SKM-1 (cell line): ENCODE data around the gene OR10AD1.

Experiments used
- DNase-seq: peaks from one replicate; lab custom pipeline; 2025; ENCODE audit not compliant: unreplicated experiment; lab: John Stamatoyannopoulos, UW

The OR10AD1 gene

DNA sequence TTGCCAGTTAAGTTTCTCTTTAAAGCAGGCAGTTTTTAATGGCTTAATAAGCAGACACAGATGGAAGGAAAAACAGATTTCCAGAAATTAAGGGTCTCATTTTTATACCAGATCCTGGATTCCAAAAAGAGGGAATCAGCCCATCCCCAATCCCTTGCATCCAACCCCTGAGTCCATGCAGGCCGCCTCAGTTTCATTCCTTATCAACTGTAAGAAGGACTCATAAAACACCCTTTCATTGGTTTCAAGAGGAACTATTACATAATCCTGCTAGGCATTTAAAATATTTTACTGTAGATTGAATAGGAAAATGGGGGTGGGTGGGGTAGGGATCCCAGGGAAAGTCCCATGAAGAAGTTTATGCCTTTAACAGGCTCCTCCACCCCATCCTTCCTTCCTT is 10.2 kb downstream of the OR10AD1 start:
- DNase-seq: no peak

DNA sequence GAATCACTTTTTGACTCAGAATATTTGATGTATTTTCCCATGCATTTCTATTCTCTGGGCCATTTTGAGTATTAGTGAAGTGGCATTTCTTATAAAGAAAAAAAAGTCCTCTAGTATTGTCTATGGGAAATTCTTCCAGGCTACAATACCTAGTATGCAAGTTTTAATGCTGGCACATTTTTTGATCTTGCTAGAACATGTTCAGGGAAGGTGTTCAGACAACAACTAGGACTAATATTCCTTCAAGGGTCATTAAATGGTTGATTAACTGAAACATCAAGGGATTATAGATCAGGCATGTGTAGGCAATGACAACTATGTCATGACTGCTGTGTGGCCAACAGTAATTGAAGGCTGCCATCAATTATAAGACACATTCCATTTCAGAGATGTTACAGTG is 12.0 kb downstream of the OR10AD1 start:
- no peak for DNase-seq

DNA sequence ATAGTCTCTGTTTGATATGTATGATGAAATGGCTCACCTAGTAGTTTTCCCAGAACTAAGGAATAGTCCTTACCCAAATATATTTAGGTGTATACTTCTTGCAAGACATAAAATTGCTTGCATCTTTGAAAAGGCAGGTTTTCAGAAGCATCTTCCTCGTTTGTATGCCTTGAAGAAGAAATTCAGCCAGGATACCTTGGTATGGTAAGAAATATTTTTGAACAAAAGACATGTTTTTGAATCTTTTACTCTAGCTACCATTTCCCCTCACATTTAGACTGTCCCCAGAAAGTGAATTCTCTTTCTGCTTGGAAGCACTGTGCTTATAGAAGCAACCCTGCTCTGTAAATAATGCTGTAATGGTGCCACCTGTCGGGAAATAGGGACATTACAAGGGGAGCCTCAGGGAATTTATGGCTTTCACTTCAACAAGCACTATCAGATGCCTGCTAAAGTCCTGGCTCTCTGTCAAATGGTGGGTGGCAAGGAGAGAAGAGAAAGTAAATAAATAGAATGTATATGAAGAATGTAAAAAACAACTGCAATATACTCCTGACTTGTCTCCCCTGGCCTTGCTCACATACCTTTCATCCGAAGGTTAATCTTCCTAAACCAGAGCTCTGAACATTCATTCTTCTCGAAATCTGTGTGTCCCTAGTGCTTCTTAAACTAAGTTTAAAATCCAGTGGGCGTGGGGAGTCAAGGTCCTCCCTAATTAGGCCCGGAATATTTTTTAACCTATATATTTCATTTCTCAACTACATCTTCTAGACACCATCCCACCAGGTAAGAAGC is 13.6 kb downstream of the OR10AD1 start:
- DNase-seq: no peak

DNA sequence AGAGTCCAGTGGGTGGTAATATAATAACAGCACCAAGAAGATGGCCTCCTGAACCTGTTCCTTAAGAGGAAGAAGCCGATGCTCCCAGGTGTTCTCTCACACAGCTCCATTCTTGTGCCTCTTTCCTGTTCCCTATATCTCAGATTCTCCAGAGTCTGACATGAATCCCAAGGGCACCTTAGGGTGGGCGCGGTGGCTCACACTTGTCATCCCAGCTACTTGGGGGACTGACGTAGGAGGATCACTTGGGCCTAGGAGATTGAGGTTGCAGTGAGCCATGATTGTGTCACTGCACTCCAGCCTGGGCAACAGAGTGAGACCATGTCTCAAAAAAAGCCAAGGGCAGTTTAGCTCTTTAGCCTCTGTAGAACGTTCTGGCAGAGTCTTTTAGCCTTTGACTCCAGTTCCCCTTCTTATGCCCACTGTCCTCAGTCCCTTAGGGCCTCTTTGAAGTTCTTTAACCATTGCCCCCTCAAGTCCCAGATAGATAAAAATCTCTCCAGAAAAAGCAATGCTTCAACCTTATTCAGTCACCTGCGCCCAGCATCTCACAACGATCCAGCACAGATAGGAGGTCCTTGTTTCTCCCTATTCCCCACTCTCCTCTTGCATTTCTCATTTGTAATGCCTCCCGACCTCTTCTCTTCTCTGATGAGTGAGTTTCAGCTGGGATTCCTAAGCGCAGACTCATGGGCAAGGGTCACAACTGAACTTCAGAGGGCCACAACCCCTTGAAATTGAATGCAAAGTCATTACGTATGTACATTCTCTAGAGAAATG is 15.0 kb downstream of the OR10AD1 start:
- no peak for DNase-seq

DNA sequence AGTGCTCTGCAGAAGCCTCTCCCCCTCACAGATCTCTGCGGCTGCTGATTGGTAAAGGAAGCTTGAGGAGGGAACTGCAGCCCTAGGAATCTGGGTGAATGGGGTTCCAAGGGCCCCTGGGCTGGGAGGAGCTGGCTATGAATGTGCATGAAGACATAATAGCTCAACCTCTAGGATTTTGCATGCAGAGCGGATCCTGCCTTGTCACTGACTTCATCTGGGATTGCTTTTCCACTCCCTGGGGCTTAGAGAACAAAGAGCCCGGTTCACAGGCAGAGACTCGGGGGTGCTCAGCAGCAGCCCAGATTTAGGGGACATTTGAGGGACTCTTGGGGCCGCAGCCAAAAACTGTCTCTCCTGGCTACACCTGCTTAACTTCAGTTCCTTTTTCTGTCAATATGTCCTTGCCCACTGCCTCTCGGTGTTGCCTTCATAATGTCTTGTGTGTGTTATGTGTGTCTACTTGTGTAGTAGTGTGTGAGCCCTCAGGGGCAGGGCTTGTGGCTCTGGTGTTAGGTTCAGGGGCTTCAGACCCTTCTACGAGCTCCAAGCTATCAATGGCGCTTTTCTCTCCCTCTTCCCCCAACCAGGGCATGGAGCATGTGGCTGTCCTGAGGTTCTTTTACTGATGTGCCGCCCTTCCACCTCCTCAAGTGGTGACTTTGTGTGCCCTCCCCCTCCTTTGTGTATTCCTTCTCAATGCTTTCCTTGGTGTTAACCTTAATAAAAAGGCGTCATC is 17.7 kb downstream of the OR10AD1 start:
- DNase-seq: no peak

DNA sequence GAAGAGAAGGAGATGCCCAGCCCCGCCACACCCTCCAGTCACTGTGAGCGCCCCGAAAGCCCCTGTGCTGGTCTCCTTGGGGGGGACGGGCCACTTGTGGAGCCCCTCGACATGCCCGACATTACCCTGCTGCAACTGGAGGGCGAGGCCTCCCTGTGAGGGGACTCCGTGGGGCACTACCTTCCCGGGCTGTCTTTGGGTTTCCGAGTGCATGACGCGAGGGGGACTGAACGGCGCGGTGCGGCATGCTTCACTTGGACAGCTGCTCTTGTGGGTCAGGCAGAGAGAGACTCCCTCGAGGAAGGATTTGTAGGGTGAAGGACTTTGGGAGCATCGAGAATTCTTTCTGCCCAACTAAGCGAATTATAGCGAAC is 18.6 kb downstream of the OR10AD1 start:
- no peak for DNase-seq

DNA sequence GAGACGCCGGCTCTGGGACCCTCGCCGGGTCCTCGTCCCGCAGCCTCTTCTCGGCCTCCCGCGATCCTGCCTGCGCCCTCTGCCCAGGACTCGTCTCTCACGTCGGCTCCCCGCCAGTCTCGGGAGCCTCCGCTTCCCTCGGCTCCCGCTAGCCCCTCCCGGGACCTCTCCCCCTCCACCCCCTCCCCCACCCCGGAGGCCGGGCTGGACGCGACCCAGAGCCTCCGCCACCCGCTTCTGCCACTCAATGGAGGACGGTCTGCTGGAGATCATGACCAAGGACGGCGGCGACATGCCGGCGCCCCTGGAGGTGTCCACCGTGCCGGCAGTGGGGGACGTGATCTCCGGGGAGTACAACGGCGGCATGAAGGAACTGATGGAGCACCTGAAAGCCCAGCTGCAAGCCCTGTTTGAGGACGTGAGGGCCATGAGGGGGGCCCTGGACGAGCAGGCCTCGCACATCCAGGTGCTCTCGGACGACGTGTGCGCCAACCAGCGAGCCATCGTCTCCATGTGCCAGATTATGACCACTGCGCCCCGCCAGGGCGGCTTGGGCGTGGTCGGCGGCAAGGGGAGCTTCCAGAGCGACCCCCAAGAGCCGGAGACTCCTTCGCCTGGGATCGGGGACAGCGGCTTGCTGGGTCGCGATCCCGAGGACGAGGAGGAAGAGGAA is 19.1 kb downstream of the OR10AD1 start:
- no peak for DNase-seq

DNA sequence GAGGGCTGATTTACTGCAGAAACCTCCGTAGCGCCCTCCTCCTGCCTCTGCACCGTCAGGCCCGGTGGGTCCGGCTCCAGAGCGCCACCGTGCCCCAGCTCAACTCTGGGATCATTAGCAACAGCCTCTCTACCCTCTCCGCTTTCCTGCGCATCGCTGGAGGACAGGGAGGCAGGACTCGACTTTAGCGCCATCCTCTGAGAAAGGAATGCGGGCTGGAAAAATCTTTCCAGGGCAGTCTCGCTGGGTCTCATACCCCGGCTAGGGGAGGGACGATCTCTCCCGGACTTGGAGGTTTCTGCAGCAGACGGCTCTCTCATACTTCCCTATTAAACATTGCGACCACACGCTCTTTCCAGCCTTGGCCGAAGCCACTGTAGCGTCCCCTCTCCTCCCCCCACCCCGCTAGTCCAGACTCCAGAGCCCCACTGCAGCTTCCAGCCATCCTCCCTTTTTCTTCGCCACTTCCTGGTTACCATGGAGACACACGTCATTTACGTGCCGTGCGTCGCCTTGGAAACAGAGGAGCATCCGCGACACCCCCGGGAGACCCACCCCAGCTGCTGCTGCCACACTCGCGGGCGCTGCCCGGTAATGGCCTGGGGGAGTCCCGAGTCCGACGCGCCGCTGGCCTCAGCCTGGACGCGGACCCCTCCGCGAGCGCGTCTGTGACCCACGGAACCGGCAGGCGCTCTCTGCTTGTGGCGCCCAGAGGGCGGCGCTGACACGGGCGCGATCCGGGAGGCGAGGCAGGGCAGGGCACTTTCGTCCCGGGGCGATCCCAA is 19.8 kb downstream of the OR10AD1 start, which contains the start of gene CCDC184:
Gene CCDC184 (plus strand): TSS at position 554 of the 785 bp plus-strand sequence. CDS start 479 bp downstream, outside the sequence.
- DNase-seq: no peak

DNA sequence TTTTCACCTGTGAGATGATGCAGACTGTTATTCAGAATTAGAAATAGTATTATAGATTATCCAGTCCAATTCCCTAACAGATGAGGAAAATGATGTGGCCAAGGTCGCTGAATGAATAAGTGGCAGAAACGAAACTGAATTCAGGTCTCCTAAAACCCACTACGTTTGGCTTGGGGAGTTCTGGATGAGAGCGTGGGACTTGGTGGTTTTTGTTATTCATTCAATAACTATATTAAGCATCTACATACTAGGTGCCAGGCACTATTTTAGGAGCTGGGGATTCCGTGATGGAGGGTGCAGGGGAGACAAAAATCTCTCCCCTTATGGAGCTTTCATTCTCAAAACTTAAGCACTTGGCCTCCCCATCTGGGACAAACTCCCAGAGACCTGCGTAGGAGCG is 20.5 kb downstream of the OR10AD1 start:
- no peak for DNase-seq

DNA sequence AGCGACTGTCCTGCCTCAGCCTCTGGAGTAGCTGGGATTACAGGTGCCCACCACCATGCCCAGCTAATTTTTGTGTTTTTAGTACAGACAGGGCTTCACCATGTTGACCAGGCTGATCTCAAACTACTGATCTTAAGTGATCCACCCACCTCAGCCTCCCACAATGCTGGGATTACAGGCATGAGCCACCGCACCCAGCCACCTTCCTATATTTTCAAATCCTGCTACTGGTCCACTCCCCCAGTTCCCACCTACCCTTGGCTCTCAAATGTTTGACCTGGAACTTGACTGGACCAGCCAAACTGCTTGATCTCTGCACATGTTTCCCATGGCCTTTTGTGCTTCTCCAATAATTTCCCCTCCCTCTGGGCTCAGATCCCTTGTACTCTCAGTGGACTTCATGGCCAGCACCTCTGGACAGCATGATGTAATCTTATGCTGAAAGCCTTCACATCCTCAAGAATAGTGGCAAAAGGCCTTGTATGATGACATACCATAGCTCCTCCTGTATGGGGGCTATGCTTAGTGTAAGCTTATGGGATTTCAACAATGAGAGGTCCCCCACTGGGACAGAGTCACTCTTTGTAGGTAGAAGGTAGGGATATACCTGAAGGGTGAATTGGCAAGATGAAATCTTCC is 22.1 kb downstream of the OR10AD1 start:
- no peak for DNase-seq

DNA sequence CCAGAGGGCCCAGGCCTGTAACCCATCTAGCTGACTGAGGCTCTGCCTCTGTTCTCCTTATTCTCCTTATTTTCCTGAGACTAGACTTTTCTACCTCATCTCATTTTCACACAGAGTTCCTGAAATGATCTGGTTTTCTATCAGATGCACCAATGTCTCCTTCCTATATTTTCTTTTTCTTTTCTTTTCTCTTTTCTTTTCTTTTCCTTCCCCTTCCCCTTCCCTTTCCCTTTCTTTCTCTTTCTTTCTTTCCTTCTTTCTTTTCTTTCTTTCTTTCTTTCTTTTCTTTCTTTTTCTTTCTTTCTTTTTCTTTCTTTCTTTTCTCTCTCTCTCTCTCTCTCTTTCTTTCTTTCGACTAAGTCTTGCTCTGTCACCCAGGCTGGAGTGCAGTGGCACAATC is 22.7 kb downstream of the OR10AD1 start:
- no peak for DNase-seq

DNA sequence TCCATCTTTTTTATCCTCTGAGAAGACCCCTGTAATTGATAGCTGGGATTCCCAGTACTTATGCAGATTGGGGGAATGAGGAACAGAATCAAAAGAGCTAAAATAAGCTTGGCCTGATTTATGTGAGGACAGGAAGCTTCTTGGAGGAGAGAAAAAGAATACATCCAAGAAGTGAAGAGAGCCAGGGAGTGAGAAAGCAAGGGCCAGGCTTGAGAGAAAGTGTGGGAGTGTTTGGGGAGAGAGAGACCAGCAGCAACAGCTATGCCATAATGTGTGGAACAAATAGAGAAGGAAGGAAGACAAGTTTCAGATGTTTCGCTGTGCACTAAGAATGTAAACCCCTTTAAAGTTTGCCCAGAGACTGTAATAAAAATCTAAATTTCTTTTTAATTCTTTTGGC is 23.6 kb downstream of the OR10AD1 start:
- DNase-seq: no peak

DNA sequence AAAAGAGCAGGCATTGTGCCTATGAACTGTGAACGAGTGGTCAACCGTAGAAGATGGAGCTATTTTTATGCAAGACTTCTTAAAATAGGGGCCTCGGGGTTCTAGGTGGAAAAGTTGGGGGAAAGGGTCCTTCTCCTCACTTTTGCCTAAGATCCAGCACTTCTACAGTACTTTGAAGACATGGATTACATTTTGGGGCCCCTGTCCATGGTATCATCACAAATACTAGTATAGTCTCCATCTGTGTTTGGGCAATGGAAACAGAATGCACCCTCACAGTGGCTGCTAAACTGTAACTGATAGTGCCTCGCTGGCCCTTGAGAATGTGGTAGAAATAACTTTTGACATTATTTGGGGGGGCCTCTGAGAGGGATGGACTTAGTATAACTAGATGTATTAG is 25.1 kb downstream of the OR10AD1 start:
- no peak for DNase-seq

DNA sequence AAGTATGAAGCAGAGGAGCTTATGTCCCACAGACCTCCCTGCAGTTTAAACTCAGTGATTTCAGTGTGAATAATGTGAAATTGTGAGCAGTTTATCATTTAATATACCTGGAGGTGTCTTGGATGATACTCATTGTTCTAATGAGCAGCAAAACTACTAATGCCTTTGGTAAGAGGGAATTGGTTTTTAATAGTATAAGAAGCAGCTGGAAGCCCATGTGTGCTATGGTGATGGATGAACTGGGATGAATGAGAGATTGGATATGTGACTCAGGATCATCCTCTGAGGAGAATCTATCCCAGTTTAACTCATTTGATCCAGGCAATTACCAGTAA is 26.7 kb downstream of the OR10AD1 start:
- no peak for DNase-seq

DNA sequence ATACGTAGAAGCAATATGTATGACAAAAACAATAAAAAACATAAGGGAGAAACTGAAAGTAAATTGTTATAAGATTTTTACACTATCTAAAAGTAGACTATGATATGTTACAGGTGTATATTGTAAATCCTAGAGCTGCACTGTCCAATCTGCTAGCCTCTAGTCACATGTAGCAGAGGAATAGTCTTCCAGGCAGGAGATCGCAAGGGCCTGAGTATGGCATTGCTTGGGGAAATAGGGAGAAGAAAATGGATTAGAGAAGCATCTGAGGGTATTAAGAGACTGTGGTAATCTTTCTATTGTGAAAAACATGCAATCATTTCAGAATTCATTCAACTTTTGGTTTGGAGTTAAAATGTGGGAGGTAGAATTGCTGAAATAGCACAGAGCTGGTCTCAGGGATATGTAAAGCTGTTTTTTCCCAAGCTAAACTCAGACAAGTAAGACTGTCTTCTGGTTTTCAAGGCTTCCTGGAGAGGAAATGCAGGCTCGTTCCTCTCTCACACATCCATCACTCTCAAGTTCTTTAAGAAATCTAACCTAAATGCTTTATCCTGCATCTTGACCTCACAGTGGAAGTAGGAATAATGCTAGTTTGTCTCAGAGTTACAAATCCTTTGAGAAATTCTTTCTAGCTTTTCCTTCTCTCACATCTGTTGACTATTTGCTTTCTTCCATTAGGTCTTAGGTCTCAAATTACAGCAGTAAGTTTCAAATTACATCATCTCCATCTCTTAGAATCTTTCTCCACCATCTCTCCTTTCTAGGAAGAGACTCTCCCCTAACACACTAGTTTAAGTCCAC is 27.3 kb downstream of the OR10AD1 start:
- no peak for DNase-seq

DNA sequence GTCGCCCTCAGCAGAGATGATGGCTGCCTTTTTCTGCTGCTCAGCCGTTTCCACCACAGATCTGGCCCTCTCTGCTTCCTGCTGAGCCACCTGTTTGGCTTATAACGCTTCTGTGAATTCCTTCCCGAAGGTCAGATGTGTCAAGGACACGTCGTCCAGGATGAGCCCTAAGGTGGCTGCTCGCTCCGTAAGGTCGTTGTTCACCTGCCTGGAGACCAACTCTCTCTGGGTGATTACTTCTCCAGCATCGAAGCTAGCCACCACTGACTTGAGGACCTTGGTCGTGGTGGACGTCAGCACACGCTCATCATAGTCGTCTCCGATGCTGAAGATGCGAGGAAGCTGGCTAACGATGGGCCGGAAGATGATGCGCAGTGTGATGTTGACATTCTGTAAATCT is 34.1 kb downstream of the OR10AD1 start:
- DNase-seq: no peak

DNA sequence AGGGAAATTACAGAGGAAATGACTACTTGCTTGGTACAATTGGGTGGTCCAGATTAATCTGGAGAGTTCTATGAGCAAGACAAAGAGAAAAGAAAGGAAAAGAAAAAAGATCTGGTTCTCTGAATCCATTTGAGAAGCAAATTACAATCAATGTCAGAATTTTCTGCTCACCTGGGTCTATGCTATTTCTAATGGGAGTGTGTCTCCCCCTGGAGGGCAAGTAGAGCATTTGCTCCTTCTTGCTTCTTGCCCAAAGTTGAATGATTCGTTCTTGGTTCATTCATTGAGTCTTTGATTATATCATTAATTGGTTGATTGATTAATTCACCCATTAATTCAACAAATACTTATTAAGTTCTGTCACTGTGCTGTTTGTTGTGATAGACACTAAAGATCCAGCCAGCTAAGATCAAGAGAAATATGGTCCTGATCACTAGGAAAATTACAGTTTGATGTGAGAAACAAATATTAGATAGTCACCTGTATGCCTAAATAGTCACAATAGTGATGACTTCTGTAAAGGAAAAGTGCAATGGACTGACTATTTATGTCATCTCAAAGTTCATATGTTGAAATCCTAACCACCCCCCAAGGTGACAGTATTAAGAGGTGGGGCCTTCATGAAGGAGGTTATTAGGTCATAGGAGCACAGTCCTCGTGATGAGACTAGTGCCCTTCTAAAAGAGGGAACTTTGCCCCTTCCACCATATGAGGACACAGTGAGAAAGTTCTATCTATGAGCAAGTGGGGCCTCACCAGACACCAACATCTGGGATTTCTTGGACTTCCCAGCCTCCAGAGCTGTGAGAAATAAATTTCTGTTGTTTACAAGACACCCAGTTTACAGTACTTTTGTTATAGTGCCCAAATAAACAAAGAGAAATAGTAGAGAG is 37.8 kb downstream of the OR10AD1 start:
- peak; percentile 32 for DNase-seq

DNA sequence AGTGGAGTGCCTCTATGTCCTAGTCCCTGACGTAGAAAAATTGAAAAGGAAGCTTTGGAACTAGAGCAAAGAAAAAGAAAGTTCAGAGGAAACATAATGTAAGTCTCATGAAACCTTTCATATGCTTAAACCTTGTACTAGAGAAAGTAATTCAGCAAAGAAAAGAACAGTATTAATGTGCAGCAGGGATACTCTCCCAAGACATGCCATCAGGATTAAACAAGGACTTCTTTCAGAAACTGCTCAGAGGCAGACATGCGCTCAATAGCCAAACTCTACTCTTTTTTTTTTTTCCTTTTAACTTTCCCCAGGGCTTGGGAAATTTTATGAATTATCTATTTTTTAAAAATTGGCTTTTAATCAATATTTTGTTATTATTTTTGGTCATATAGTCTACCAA is 38.6 kb downstream of the OR10AD1 start:
- DNase-seq: no peak
